Muscle layer of colon (tissue), 2 donors: ENCODE results near the gene FCF1.
"Not testable (repeated sequence)": the region's sequence is repeated elsewhere in the genome, so short reads cannot be mapped to it uniquely, and the experiment has no call there.

Experiments used
- H3K27ac ChIP-seq: one replicate; pipeline ENCODE4 v1.7.0; 2013; ENCODE audit warnings: low read depth, mild to moderate bottlenecking, low read length, moderate library complexity
- H3K27me3 ChIP-seq, 2 donors: one replicate each; pipeline ENCODE4 v1.7.0; 2013; ENCODE audit warnings: low read length in 2 of 2, mild to moderate bottlenecking in 2 of 2; ENCODE audit not compliant: insufficient read depth in 2 of 2, control insufficient read depth in 1 of 2
- H3K36me3 ChIP-seq: one replicate; pipeline ENCODE4 v1.7.0; 2013; ENCODE audit warnings: mild to moderate bottlenecking, low read length; ENCODE audit not compliant: insufficient read depth
- H3K4me1 ChIP-seq: one replicate; pipeline ENCODE4 v1.7.0; 2013; ENCODE audit warnings: mild to moderate bottlenecking, low read length; ENCODE audit not compliant: insufficient read depth
- H3K4me3 ChIP-seq, 2 donors: one replicate each; pipeline ENCODE4 v1.7.0; 2013; ENCODE audit warnings: low read length in 2 of 2, low read depth in 1 of 2, mild to moderate bottlenecking in 1 of 2, moderate library complexity in 1 of 2
- H3K9ac ChIP-seq: one replicate; pipeline ENCODE4 v1.7.0; 2013; ENCODE audit warnings: low read length
- H3K9me3 ChIP-seq: one replicate; pipeline ENCODE4 v1.7.0; 2013; ENCODE audit warnings: mild to moderate bottlenecking, low read length
- donor health status: abdominal sarcoma.
- donor health status: Adenocarcinoma of cecum.

The FCF1 gene

DNA sequence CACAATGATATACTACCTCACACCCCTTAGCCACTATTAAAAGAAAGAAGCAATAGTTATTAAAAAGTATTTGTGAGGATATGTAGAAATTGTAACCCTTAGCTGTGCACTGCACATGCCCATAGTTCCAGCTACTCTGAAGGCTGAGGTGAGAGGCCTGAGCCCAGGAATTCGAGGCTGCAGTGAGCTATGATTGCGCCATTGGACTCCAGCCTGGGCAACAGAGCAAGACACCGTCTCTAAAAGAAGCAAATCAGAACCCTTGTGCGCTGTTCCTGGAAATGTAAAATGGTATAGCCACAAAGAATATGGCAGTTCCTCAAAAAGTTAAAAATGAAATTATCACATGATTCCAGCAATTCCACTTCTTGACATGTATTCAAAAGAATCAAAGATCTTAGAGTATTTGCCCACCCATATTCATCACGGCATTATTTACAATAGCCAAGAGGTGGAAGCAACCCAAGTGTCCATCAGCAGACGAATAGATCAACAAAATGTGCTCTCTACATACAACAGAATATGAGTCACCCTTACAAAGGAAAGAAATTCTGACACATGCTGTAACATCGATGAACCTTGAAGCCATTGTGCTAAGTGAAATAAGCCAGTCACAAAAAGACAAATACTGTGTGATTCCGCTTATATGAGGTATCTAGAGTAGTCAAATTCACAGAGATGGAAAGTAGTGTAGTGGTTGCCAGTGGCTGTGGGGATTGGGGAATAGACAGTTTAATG is 26.5 kb downstream of the FCF1 start:
- H3K27ac ChIP-seq = no peak overlapping the region
- H3K27me3 ChIP-seq = no peaks in the 10 kb centered on the region
- no peaks in the 10 kb centered on the region for H3K4me1 ChIP-seq
- H3K36me3 ChIP-seq = peaks cover 22% of the 10 kb centered on the region
- H3K9me3 ChIP-seq = no peaks in the 10 kb centered on the region
- no peak overlapping the region for H3K4me3 ChIP-seq
- H3K9ac ChIP-seq = no peak overlapping the region

DNA sequence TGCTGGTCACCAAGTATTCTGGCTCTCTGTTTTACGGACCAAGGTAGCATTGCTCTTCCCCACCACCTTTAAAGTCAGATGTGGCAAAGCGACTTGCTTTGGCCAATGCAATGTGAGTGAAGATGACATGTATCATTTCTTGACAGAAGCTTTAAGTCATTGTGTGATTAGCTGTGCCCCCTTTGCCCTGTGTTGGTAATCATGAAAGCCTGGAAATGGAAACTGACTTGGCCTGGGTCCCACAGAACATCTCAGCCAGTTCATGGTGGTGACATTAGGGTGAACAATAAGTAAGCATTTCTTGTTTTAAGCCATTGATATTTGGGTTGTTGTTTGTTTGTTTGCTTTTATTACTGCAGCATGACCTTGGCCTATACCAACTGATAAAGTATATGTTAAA is 34.3 kb downstream of the FCF1 start:
- H3K36me3 ChIP-seq = no peaks in the 10 kb centered on the region
- no peak overlapping the region for H3K4me3 ChIP-seq
- H3K9me3 ChIP-seq = no peaks in the 10 kb centered on the region
- no peak overlapping the region for H3K9ac ChIP-seq
- no peaks in the 10 kb centered on the region for H3K27me3 ChIP-seq
- no peaks in the 10 kb centered on the region for H3K4me1 ChIP-seq
- H3K27ac ChIP-seq = no peak overlapping the region

DNA sequence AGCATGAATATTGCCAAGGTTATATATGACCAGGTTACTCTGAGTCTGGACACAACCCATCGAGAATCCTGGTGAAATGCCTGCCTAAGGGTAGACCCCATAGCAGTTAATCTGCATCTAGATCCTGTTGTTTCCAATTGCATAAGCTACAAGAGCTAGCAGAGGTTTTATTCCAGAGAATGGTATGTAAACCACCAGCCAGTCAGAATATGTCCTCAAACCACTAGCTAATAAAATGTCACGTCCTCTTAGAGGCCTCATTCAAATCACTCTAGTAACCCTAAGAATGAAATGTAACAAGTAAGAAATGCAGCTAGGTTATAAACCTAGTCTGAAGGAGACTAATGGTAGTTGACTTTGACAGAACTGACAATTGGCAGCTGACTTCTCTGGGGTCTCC is 41.2 kb downstream of the FCF1 start:
- no peaks in the 10 kb centered on the region for H3K4me1 ChIP-seq
- no peaks in the 10 kb centered on the region for H3K9me3 ChIP-seq
- H3K36me3 ChIP-seq = no peaks in the 10 kb centered on the region
- no peak overlapping the region for H3K27ac ChIP-seq
- no peak overlapping the region for H3K9ac ChIP-seq
- H3K4me3 ChIP-seq = no peak overlapping the region
- no peaks in the 10 kb centered on the region for H3K27me3 ChIP-seq

DNA sequence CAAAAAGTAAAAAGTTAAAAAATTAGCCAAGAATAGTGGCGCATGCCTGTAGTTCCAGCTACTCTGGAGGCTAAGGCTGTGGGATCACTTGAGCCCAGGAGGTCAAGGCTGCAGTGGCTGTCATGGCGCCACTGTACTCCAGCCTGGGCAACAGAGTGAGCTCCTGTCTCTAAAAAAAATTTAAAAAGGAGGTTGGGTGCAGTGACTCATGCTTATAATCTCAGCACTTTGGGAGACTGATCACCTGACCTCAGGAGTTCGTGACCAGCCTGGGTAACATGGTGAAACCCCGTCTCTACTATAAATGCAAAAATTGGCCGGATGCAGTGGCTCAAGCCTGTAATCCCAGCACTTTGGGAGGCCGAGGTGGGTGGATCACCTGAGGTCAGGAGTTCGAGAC is 42.0 kb downstream of the FCF1 start:
- Histone ChIP-seq H3K27ac (no peak overlapping the region), H3K27me3 (no peaks in the 10 kb centered on the region), H3K4me3 (no peak overlapping the region), H3K36me3 (no peaks in the 10 kb centered on the region), H3K9me3 (no peaks in the 10 kb centered on the region), H3K9ac (no peak overlapping the region), H3K4me1 (no peaks in the 10 kb centered on the region)

DNA sequence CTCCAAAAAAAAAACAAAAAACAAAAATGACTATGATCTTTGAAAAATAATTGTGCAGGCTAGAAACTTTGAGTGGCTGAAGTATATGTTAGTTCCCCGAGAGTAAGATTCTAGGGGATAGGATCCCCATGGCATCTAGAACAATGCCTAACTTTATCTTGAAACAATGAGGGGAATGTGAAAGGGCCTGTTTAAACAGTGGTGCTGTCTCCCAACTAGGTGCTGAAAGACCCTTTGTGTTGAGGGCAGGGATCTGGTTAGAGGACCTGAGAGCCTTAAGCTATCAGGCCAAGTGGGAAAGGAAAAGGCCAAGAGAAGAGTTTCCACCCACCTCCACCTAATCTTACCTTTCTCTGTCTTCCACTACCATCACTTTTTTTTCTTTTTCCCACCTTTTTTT is 43.4 kb downstream of the FCF1 start:
- H3K4me1 ChIP-seq = no peaks in the 10 kb centered on the region
- H3K9me3 ChIP-seq = no peaks in the 10 kb centered on the region
- H3K4me3 ChIP-seq = no peak overlapping the region
- no peaks in the 10 kb centered on the region for H3K27me3 ChIP-seq
- no peak overlapping the region for H3K27ac ChIP-seq
- no peak overlapping the region for H3K9ac ChIP-seq
- no peaks in the 10 kb centered on the region for H3K36me3 ChIP-seq

DNA sequence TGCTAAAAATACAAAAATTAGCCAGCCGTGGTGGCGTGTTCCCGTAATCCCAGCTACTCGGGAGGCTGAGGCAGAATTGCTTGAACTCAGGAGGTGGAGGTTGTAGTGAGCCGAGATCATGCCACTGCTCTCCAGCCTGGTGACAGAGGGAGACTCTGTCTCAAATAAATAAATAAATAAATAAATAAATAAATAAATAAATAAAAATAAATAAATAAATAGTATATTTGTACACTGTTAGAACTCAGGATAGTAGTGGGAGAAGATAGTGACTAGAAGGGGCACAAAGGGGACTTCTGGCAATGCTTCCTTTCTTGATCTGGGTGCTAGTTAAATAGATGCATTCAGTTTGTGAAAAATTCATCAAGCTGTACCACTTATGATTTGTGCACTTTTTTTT is 45.6 kb downstream of the FCF1 start:
- H3K36me3 ChIP-seq, H3K27ac ChIP-seq, H3K27me3 ChIP-seq, H3K4me1 ChIP-seq, H3K9ac ChIP-seq, H3K9me3 ChIP-seq, H3K4me3 ChIP-seq: not testable (repeated sequence)

DNA sequence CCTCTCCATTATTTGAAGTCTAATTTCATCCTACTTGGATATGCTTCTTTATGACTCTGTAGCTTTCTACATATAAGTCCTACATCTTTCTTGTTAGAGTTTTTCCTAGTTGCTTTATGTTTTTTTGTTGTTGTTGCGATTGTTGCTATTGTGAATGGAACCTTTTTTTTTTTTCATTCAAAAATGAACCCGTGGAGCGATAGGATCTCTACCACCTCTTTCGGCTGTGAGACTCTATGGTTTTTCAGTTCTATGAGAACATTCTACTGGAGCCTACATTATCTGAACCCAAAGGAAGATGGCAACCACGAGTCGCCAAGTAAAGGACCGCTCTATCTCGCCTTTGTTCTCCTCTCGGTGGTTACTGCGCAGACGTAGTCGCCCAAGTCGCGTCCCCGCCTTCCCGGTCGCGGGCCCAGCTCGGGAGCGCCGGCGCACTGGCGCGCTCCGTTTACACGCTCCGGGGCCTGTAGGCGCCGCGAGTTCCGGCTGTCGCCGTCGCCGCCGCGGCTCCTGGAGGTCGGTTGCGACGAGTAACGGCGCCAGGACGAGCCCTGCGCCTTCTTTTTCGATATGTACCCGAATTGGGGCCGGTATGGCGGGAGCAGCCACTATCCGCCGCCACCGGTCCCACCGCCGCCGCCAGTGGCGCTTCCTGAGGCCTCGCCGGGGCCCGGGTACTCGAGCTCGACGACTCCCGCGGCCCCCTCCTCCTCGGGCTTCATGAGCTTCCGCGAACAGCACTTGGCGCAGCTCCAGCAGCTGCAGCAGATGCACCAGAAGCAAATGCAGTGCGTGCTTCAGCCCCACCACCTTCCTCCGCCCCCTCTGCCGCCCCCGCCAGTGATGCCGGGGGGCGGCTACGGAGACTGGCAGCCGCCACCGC is 50.2 kb downstream of the FCF1 start, which contains the start of gene YLPM1:
TSS of gene YLPM1 (plus strand) at position 400 of the 886 bp plus-strand sequence. CDS start at position 574, 174 bp downstream.
- Histone ChIP-seq H3K27ac (peak within 1 kb of the TSS; percentile 85), H3K4me1 (peaks cover 32% of the 10 kb centered on the region), H3K36me3 (no peaks in the 10 kb centered on the region), H3K9me3 (no peaks in the 10 kb centered on the region), H3K9ac (peak within 1 kb of the TSS; percentile 85), H3K27me3 (no peaks in the 10 kb centered on the region), H3K4me3 (peak within 1 kb of the TSS; percentile 63 to 80)

DNA sequence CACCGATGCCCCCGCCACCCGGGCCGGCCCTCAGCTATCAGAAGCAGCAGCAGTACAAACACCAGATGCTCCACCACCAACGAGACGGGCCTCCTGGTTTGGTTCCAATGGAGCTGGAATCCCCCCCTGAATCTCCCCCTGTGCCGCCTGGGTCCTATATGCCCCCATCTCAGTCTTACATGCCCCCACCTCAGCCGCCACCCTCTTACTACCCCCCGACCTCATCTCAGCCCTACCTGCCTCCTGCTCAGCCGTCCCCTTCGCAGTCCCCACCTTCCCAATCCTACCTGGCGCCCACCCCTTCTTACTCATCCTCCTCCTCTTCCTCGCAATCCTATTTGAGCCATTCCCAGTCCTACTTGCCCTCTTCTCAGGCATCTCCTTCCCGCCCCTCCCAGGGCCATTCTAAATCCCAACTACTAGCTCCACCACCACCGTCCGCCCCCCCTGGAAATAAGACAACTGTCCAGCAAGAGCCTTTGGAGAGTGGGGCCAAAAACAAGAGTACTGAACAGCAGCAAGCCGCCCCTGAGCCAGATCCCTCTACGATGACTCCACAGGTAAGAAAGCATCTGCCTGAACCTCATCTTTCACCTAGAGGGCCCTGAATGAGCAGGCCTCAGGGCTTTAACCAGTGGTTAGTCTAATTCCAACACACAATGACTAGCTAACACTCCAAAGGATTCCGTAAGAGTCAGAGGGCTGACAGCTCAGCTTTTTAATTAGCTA is 51.0 kb downstream of the FCF1 start:
- H3K27ac ChIP-seq = peak overlapping the region; percentile 85
- H3K4me3 ChIP-seq = peak overlapping the region; percentile 63 to 80

DNA sequence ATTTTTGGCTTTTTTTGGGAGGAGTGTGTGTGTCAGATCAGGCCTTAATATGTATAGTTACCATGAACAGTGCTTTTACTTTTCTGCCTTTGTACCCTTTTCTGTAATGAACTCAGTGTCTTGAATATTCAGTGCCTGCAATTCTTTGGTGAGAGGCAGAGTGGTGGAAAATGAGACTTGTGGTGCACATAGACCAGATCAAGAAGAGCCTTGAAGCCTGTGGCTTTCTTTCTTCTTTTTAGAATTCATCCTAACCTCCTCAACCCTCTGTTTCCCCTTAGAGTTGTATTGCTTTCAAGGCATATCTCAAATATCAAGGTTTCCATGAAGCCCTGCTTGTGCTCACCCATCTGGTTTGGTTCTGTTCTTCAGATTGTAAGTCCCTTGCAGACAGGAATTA is 52.8 kb downstream of the FCF1 start:
- H3K9ac ChIP-seq = no peak overlapping the region
- H3K4me1 ChIP-seq = peaks cover 32% of the 10 kb centered on the region
- no peaks in the 10 kb centered on the region for H3K27me3 ChIP-seq
- H3K9me3 ChIP-seq = no peaks in the 10 kb centered on the region
- no peaks in the 10 kb centered on the region for H3K36me3 ChIP-seq
- peak overlapping the region in 1 of 2 donors; percentile 63 for H3K4me3 ChIP-seq
- no peak overlapping the region for H3K27ac ChIP-seq

More for the DNA sequence above, 51.0 kb downstream of the FCF1 start:
- H3K9ac ChIP-seq = peak overlapping the region; percentile 85
- H3K27me3 ChIP-seq = no peaks in the 10 kb centered on the region
- no peaks in the 10 kb centered on the region for H3K9me3 ChIP-seq
- no peaks in the 10 kb centered on the region for H3K36me3 ChIP-seq
- peaks cover 32% of the 10 kb centered on the region for H3K4me1 ChIP-seq

DNA sequence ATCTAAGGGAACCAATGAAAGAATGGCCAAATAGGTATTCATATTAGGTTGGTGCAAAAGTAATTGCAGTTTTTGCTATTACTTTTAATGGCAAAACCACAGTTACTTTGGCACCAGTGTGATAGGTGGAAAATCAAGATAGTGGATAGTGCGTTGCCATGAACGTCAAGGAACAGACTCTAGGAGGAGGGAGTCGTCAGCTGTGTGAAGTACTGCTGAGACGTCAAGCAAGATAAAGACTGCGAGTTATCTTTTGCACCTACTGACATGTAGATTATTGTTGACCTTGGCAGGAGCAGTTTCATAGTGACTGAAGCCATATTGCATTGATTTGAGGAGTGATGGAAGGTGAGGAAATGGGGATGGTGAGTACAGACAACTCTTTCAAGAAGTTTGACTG is 58.5 kb downstream of the FCF1 start:
- Histone ChIP-seq H3K4me3 (no peak overlapping the region), H3K27me3 (no peaks in the 10 kb centered on the region), H3K27ac (no peak overlapping the region), H3K9me3 (no peaks in the 10 kb centered on the region), H3K4me1 (peaks cover 14% of the 10 kb centered on the region), H3K9ac (no peak overlapping the region), H3K36me3 (no peaks in the 10 kb centered on the region)

DNA sequence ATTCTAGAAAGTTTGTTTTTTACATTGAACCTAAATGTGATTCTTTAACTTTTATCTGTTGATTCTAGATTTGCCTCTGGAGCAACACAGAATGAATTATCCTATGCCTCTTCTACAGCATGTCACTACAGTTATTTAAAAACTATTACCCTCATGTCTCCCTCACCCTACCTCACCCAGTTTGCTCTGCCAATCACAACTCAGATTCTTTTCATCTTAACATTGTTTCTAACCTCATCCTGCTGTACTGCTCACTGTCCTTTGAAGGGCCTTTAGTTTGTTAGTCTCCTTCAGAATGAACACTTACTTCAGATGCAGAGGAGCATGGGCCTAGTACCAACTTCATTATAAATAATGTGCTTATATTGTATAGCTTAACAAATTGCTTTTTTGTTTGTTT is 71.7 kb downstream of the FCF1 start:
- no peak overlapping the region for H3K27ac ChIP-seq
- H3K4me1 ChIP-seq = no peaks in the 10 kb centered on the region
- no peaks in the 10 kb centered on the region for H3K27me3 ChIP-seq
- no peak overlapping the region for H3K9ac ChIP-seq
- no peaks in the 10 kb centered on the region for H3K9me3 ChIP-seq
- H3K36me3 ChIP-seq = peaks cover 45% of the 10 kb centered on the region
- H3K4me3 ChIP-seq = no peak overlapping the region
